Measurements from ENCODE around the gene ATP2B3. TPM values are rescaled to one million over a fixed set of nuclear protein-coding genes. Genes with fewer than 3 reads are reported as not detected.

Gene ATP2B3
- polyA plus RNA-seq, 1 donor from 2014 or later, result not detected

DNA sequence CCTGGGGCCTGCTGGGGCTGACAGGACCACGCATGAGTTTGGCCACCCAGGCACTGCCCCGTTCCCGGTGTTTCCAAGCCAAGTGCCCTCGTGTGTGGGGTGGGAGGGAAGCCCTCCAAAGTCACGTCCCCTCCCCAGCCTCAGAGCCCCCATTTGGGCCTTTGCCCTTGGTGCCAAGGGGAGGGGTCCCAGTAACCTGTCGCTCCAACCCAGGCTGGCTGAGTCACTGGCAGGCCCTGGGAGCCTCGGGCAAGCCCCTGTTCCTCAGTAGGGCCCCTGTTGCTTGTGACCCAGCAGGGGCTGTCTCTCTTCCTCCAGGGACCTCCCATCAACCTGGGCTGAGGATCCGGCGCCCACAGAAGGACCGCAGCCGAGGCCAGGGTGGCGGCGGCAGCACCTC lies 36.4 kb upstream of the ATP2B3 start:
- Mint-ChIP-seq H3K27me3 (no peaks in the 10 kb centered on the region), H3K9me3 (no peaks in the 10 kb centered on the region), H3K4me1 (no peaks in the 10 kb centered on the region), H3K4me3 (no peak overlapping the region), H3K27ac (no peak overlapping the region), H3K36me3 (no peaks in the 10 kb centered on the region)

DNA sequence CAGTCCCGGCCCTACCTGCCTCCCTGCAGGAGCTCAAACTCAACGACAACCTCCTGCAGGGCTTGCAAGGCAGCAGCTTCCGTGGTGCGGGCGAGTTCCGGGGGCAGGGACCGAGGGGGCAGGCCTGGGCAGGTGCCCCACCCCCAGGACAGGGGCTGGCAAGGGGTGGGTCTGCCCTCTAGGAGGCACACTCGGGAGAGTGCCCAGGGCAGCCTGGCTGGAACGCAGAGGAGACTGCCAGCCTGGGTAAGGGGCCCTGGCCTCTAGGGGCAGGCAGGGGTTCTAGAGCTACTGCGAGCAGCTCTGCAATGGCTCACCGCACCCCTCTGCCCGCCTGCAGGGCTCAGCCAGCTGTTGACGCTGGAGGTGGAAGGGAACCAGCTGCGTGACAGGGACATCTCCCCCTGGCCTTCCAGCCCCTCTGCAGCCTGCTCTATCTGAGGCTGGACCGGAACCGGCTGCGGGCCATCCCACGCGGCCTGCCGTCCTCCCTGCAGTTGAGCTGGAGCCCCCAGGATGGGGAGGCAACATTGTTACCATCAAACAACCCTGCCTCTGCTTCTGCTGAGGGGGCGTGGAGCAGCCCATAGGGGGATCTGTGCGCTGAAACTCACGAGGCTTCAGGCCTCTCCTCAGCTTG lies 34.9 kb upstream of the ATP2B3 start:
- H3K27ac Mint-ChIP-seq, result no peak overlapping the region

DNA sequence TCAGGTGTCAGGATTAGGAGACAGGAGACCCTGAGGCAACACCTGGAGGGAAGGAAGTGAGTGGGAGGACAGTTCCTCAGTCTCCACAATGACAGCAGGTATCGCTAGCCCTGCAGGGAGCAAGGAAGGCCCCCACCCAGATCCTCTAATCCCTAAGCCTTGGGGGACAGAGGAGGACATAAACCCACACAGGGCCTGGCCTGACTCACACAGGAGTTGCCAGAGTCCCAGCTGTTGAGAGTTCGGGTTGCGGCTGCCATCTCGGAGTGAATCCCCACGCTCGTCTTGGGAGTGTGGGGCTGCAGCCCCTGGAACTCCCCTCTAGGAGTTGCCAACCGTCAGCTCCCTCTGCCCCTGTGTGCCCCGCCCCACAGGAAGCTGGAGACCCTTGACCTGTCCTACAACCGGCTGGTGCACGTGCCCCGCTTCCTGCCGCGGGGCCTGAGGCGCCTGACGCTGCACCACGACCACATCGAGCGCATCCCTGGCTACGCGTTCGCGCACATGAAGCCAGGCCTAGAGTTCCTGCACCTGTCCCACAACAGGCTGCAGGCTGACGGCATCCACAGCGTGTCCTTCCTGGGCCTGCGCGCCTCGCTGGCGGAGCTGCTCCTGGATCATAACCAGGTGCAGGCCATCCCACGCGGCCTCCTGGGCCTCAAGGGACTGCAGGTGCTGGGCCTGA lies 31.9 kb upstream of the ATP2B3 start:
- H3K27me3 Mint-ChIP-seq, result peaks cover 3% of the 10 kb centered on the region
- no peaks in the 10 kb centered on the region for H3K4me1 Mint-ChIP-seq
- H3K27ac Mint-ChIP-seq, result no peak overlapping the region
- H3K36me3 Mint-ChIP-seq, result no peaks in the 10 kb centered on the region
- H3K9me3 Mint-ChIP-seq, result no peaks in the 10 kb centered on the region
- no peak overlapping the region for H3K4me3 Mint-ChIP-seq

More for the DNA sequence above, 34.9 kb upstream of the ATP2B3 start:
- Mint-ChIP-seq H3K36me3 (no peaks in the 10 kb centered on the region), H3K9me3 (no peaks in the 10 kb centered on the region), H3K4me3 (no peak overlapping the region), H3K27me3 (peaks cover 3% of the 10 kb centered on the region), H3K4me1 (no peaks in the 10 kb centered on the region)

DNA sequence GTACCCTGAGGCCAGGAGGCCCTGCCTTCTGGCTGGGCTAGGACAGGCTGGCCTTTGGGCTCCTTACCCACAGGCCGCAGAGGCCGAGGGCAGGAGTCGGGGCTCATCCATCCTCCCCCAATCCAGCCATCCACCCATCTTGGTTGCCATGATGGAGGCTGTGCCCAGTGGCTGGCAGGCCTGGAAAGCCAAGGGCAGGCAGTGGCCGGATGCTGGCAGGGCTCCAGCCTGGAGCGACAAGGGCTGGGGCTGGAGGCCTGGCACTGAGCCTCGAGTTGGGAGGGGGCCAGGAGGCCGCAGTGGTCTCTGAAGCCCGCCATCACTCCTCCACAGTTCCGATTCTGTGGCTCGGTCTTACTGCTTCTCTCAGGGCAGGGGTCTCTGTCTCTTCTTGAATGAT lies 31.3 kb upstream of the ATP2B3 start:
- Mint-ChIP-seq H3K36me3 (no peaks in the 10 kb centered on the region), H3K4me1 (no peaks in the 10 kb centered on the region), H3K9me3 (no peaks in the 10 kb centered on the region), H3K27ac (no peak overlapping the region), H3K27me3 (peaks cover 3% of the 10 kb centered on the region), H3K4me3 (no peak overlapping the region)

DNA sequence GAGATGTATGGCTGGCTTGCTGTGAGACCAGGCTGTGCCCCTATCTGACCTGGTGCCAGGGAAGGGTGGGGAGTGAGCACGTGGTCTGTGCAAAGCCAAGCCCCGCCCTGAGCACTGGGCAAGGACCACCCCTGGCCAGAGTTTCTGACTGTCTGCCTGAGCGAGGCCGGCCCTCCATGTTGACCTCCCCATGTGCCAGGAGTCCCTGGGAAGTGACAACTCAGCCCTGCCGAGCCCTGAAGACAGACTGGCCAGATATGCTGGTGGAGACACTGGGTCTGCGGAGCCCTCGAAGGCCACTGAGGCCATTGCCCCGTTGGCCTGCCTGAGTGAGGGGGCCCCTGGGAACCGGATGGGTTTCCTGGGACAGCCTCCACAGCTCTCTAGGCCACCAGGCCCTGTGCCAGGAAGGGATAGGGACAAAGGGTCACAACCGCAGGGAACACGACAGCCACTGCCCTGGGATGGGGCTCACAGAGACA lies 29.8 kb upstream of the ATP2B3 start:
- H3K36me3 Mint-ChIP-seq, result no peaks in the 10 kb centered on the region
- H3K27me3 Mint-ChIP-seq, result peaks cover 3% of the 10 kb centered on the region
- H3K27ac Mint-ChIP-seq, result no peak overlapping the region
- no peaks in the 10 kb centered on the region for H3K9me3 Mint-ChIP-seq
- H3K4me1 Mint-ChIP-seq, result no peaks in the 10 kb centered on the region
- H3K4me3 Mint-ChIP-seq, result no peak overlapping the region

DNA sequence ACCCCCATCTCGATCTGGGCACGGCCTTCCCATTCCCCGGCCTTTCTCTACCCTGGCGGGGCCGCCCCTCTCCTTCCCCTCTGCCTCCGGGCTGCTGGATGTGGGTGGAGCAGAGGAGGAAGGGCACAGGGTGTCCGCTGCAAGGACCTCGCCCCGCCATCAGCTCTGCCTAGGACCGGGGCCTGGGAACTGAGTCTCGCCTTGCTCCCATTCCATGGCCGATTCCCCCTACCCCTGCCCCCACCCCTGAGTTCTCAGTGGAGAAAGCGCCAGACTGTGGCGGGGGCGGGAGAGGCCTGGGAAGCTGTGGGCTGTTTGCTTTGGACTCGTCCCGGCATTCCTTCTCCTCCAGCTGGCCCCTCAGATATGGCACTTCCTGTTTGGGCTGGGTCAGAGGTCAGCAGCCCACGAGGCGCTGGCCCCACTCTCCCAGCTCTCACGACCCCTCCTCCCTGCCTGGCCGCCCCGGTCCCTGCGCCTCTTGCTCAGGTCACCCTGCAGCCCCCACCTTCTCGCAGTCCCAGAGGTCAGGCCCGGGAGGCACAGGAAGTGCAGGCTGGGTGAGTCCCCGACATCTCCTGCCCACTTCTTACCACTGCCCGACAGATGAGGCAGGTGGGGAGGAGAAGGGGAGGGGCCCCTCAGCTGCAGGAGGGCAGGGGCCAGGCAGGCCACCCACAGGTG lies 29.1 kb upstream of the ATP2B3 start:
- peaks cover 5% of the 10 kb centered on the region for H3K27me3 Mint-ChIP-seq
- H3K9me3 Mint-ChIP-seq, result no peaks in the 10 kb centered on the region
- no peaks in the 10 kb centered on the region for H3K4me1 Mint-ChIP-seq
- no peak overlapping the region for H3K27ac Mint-ChIP-seq
- no peak overlapping the region for H3K4me3 Mint-ChIP-seq
- H3K36me3 Mint-ChIP-seq, result no peaks in the 10 kb centered on the region

DNA sequence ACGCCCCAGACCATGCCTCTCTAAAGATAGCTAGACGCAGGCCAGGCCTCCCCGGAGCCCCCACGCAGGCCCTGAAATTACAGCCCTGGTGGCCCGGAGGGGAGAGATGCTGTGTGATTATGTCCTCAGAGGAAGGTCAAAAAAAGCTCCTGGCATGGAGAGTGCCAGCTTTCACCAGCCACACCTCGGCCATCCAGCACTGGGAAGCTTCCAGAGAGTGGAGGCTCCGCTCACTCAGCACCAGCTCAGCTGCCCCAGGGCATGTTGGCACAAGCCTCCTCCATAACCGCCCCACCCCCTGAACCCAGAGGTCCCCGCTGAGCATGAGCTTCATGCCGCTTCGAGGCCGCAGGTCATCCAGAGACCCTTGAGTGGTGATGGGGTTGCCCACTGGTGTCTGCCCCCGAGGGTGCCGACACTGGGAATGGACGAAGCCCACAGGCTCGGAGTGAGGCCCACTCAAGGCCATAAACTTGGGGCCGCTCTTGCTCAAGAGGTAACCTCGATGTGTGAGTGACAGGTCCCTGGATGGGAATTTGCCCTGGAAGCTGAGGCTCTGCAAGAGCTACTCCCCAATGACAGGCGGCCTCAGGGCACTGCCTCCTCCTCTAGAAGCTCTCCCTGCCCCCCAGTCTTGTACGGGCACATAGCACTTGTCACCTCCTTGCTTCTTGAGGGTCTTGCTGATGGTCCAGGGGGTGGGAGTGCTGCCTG lies 27.1 kb upstream of the ATP2B3 start:
- Mint-ChIP-seq H3K9me3 (no peaks in the 10 kb centered on the region), H3K27me3 (peaks cover 5% of the 10 kb centered on the region), H3K4me3 (no peak overlapping the region), H3K4me1 (no peaks in the 10 kb centered on the region), H3K27ac (no peak overlapping the region), H3K36me3 (no peaks in the 10 kb centered on the region)

DNA sequence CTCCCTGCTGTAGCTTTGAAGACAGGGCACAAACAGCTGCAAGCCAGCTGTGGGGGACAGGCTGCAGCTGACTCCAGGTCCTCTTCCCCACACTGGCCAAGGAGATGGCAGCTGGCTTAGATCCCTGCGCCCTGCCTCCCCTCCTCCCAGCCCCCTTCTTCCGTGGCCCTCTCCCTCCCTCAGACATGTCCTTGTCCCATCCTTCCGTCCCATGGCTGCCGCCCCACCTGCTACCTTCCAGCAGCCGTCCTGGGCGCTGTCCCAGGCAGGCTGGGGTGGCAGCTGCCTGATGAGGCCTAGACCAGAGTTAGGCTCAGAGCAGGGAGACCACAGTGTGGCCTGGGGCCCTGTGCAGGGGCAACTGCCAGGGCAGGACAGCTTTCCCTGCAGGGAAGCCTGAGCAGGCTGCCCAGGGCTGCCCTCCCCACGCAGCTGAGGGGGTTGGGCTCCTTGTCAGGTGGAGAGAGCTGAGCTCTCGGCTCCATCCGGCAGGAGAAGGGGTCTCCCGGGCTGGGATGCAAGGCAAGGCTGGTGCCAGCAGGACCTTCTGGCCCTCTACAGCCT lies 26.0 kb upstream of the ATP2B3 start:
- H3K27ac Mint-ChIP-seq, result no peak overlapping the region
- H3K4me1 Mint-ChIP-seq, result no peaks in the 10 kb centered on the region
- no peaks in the 10 kb centered on the region for H3K9me3 Mint-ChIP-seq
- H3K4me3 Mint-ChIP-seq, result no peak overlapping the region
- H3K27me3 Mint-ChIP-seq, result peaks cover 5% of the 10 kb centered on the region
- H3K36me3 Mint-ChIP-seq, result no peaks in the 10 kb centered on the region

DNA sequence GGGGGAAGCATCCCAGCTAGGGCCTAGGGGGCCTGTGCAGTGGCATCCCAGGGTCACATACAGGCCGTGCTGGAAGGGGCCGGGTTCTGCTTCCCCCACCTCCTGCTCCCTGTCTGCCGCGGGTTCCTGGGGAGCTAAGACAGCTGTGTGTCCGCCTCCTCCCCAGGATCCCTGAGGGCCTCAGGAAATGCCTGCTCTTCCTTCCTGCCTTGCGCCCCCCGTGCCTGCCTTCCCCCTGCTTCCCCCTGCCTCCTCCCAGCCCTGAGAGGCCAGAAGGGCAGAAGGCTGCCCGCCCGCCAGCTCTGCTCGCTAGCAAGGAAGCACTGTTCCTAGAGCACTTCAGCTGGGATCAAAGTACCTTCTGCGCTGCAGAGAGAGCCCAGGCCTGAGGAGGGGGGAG lies 25.5 kb upstream of the ATP2B3 start:
- Mint-ChIP-seq H3K27me3 (peaks cover 2% of the 10 kb centered on the region), H3K27ac (no peak overlapping the region), H3K4me3 (no peak overlapping the region), H3K36me3 (no peaks in the 10 kb centered on the region), H3K9me3 (no peaks in the 10 kb centered on the region), H3K4me1 (no peaks in the 10 kb centered on the region)

DNA sequence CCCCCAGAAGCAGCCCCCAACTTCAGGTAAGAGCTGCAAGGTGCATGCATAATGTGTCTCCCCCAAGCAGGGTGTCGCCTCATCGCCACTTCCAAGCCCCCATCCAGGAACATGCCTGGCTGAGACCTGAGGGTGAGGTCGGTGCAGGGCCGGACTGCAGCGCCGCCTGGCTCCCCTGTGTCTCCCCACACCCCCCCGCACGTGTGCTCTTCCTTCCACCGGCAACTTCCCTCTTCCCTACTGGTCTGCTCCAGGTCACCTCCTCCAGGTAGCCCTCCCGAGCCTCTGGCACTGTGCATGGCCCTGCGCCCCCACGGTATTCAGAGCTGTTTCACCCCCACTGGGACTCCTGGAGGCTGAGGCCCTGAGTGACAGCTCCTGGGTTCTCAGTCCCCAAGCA lies 24.9 kb upstream of the ATP2B3 start:
- no peaks in the 10 kb centered on the region for H3K9me3 Mint-ChIP-seq
- no peak overlapping the region for H3K4me3 Mint-ChIP-seq
- H3K27me3 Mint-ChIP-seq, result peaks cover 2% of the 10 kb centered on the region
- no peaks in the 10 kb centered on the region for H3K4me1 Mint-ChIP-seq
- H3K27ac Mint-ChIP-seq, result no peak overlapping the region
- H3K36me3 Mint-ChIP-seq, result no peaks in the 10 kb centered on the region

DNA sequence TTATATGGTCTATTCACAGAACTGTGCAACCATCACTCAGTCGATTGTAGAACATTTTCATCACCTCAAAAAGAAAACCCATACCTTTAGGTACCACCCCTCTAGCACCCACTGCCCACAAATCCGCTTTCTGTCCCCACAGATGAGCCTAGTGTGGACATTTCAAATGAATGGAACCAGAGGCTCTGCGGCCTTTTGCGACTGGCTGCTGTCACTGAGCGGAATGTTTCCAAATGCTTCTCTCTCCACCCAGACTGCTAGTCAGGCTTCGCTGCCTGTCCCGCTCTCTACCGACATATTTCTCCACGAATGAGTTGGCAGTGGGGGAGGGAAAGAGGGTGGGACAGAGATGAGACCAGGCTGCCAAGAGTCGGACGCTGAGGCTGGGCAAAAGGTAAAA lies 24.4 kb upstream of the ATP2B3 start:
- Mint-ChIP-seq H3K4me1 (no peaks in the 10 kb centered on the region), H3K4me3 (no peak overlapping the region), H3K27me3 (peaks cover 2% of the 10 kb centered on the region), H3K36me3 (no peaks in the 10 kb centered on the region), H3K27ac (no peak overlapping the region), H3K9me3 (no peaks in the 10 kb centered on the region)

DNA sequence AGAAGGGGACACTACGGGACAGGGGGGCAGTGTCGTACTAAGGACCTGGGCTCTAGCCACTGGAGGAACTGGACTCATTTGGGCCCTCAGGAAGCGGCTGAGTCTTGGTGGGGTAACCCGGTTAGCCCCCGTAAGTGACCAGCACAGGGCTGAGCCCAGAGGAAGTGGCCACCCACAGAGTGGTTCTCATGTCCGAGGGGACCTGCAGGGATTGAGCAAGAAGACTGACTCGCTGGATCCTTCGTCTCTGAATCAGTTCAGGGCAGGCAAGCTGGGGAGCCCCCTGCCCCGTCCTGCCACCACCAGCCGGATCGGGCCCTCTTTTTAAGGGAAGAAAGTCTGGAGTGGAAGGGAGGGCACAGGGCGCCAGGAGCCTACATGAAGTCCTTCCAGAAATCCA lies 23.4 kb upstream of the ATP2B3 start:
- Mint-ChIP-seq H3K9me3 (no peaks in the 10 kb centered on the region), H3K27ac (no peak overlapping the region), H3K27me3 (peaks cover 2% of the 10 kb centered on the region), H3K4me3 (peak overlapping the region in 1 of 4 donors; percentile 65), H3K36me3 (no peaks in the 10 kb centered on the region), H3K4me1 (no peaks in the 10 kb centered on the region)

DNA sequence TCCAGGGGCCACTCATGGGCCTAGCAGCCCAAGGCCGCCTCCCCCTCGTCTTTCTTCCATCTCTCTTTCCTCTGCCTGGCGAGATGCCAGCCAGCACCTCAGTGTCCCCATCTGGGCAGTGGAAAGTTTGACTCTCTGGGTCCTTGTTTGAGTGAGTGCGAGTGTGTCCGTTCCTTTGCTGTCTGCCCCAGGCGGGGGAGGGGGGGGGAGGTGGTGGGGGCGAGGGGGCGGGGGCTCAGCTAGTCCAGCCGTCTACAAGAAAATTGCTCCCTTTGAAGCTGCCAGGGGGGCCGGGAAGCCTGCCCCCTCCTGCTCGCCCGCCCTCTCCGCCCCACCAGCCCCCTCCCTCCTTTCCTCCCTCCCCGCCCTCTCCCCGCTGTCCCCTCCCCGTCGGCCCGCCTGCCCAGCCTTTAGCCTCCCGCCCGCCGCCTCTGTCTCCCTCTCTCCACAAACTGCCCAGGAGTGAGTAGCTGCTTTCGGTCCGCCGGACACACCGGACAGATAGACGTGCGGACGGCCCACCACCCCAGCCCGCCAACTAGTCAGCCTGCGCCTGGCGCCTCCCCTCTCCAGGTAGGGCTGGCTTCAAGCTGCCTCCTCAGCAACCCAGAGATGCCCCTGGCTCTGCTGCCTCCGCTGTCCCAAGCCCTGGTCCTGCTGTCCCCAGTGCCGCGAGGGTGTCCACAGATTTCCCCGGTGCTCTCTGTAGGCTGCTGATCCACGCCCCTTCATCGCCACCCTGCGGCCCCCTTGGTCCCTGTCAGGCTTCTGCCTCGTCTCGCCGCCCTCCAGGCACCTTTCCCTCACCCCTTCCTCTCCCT lies 22.7 kb upstream of the ATP2B3 start, which contains the start of gene BGN:
TSS of gene BGN (plus strand) at position 440 of the 821 bp plus-strand sequence. CDS start 9,652 bp downstream, outside the sequence.
- H3K27ac Mint-ChIP-seq, result no peak within 1 kb of the TSS

DNA sequence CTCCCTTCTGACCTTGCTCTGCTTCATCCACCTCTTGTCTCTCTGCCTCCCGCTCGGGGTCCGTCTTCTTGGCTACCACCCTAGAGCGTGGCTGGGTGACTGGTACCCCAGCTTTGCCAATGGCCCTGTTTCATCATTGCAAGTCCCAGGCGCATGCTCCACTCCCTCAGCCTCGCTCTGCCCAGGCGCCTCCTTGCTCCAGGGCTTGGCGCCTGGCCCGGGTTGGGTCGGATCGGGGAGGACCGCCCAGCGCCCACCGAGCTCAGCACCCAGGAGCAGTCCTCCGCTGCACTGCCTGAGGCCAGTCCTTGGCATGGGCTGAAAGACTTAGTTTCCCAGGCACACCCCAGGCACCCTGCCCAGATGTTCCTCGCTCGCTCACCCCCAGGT lies 22.1 kb upstream of the ATP2B3 start:
- Mint-ChIP-seq H3K27ac (no peak overlapping the region), H3K9me3 (no peaks in the 10 kb centered on the region), H3K4me1 (no peaks in the 10 kb centered on the region), H3K36me3 (no peaks in the 10 kb centered on the region), H3K4me3 (peak overlapping the region in 1 of 4 donors; percentile 82), H3K27me3 (peaks cover 2% of the 10 kb centered on the region)

More for the DNA sequence above, 22.7 kb upstream of the ATP2B3 start, which contains the start of gene BGN:
- H3K36me3 Mint-ChIP-seq, result no peaks in the 10 kb centered on the region
- H3K27me3 Mint-ChIP-seq, result peaks cover 2% of the 10 kb centered on the region
- H3K9me3 Mint-ChIP-seq, result no peaks in the 10 kb centered on the region
- H3K4me1 Mint-ChIP-seq, result no peaks in the 10 kb centered on the region
- peak within 1 kb of the TSS in 2 of 4 donors; percentile 65 to 82 for H3K4me3 Mint-ChIP-seq
